ENCODE data around the gene CREB5. TPM values are rescaled to one million over a fixed set of nuclear protein-coding genes. Genes with fewer than 3 reads are reported as not detected.

CREB5 gene
- total RNA-seq, 1 experiment from 2014 or later = 2.1 TPM

DNA sequence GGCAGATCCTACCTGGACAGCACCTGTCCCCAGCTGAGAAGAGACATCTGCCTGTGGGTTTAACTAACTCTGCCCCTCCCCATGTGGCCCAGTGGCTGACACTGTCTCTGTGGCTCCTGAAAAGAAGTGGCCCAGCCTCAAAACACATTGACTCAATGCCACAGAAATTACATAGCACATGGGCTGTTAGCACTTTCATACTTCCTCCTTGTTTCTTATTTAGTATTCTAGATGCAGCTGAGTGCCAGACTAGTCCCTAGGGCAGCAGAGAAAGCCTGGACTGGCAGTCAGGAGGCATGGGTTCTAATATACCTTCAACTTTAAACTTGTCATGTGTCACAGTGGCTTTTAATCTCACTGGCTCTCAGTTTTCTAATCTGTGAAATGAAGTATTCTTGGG, 374.8 kb downstream of the CREB5 start:
- no peak overlapping the region for H2AFZ ChIP-seq
- ChIA-PET POLR2A (ENCODE audit: unreplicated experiment) (no interaction called here), CTCF (no interaction called here)
- H3K9me2 ChIP-seq (ENCODE audit: insufficient read depth) = no peaks in the 10 kb centered on the region
- no peaks in the 10 kb centered on the region for H3K36me3 ChIP-seq (ENCODE audit: low read depth)
- no peak overlapping the region for H3K4me3 ChIP-seq
- DNase-seq = no peak
- no peak overlapping the region for H3K27ac ChIP-seq
- no peaks in the 10 kb centered on the region for H3K9me3 ChIP-seq (ENCODE audit: insufficient read depth, low read depth)
- BruUV-seq (replicated peaks) = no TSS peak
- no peaks in the 10 kb centered on the region for H3K79me2 ChIP-seq (ENCODE audit: low read depth)
- H3K4me1 ChIP-seq (replicated peaks; ENCODE audit: insufficient read depth) = no peaks in the 10 kb centered on the region
- no peak overlapping the region for H3K4me2 ChIP-seq
- no peaks in the 10 kb centered on the region for H3F3A ChIP-seq (ENCODE audit: insufficient read depth, low read depth)
- no peaks in the 10 kb centered on the region for H3K27me3 ChIP-seq (ENCODE audit: insufficient read depth, low read depth)
- TF ChIP-seq, protein P1, sequence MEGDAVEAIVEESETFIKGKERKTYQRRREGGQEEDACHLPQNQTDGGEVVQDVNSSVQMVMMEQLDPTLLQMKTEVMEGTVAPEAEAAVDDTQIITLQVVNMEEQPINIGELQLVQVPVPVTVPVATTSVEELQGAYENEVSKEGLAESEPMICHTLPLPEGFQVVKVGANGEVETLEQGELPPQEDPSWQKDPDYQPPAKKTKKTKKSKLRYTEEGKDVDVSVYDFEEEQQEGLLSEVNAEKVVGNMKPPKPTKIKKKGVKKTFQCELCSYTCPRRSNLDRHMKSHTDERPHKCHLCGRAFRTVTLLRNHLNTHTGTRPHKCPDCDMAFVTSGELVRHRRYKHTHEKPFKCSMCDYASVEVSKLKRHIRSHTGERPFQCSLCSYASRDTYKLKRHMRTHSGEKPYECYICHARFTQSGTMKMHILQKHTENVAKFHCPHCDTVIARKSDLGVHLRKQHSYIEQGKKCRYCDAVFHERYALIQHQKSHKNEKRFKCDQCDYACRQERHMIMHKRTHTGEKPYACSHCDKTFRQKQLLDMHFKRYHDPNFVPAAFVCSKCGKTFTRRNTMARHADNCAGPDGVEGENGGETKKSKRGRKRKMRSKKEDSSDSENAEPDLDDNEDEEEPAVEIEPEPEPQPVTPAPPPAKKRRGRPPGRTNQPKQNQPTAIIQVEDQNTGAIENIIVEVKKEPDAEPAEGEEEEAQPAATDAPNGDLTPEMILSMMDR (conservative IDR thresholded peaks at IDR 0.05) = no peak
- TF ChIP-seq EZH2 (IDR thresholded peaks at IDR 0.05; ENCODE audit: low read depth) = no peak
- intact Hi-C loops (cut with micrococcal nuclease; ENCODE audit: unreplicated experiment) = no loop called here
- no peaks in the 10 kb centered on the region for H4K20me1 ChIP-seq (ENCODE audit: insufficient read depth)

DNA sequence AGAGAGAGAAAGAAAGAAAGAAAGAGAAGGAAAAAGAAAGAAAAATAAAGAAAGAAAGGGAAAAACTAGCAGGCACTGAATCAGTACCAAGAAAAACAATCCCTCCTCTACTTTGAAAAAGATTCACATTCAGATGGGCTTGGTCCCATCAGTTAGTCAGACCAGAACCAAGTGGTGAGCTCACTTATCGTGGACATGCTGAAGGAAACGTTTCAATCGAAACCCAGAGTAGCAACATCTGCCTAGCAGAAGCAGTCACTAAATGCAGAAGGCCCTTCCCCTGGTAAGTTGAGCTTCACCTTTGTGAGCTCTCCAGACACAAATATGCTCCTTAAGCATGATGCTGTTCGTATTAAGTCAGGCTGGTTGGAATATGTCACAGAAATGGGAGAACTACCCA, 378.1 kb downstream of the CREB5 start:
- no peak for DNase-seq
- H4K20me1 ChIP-seq (ENCODE audit: insufficient read depth) = no peaks in the 10 kb centered on the region
- no peak overlapping the region for H3K4me3 ChIP-seq
- CTCF ChIA-PET = no interaction called here
- H3K36me3 ChIP-seq (ENCODE audit: low read depth) = no peaks in the 10 kb centered on the region
- no peaks in the 10 kb centered on the region for H3K9me2 ChIP-seq (ENCODE audit: insufficient read depth)
- no peak overlapping the region for H3K27ac ChIP-seq
- TF ChIP-seq EZH2 (IDR thresholded peaks at IDR 0.05; ENCODE audit: low read depth) = no peak
- TF ChIP-seq, protein P1 (conservative IDR thresholded peaks at IDR 0.05) = no peak
- H3K27me3 ChIP-seq (ENCODE audit: insufficient read depth, low read depth) = no peaks in the 10 kb centered on the region
- H3K4me1 ChIP-seq (replicated peaks; ENCODE audit: insufficient read depth) = no peaks in the 10 kb centered on the region
- intact Hi-C loops (cut with micrococcal nuclease; ENCODE audit: unreplicated experiment) = no loop called here
- BruUV-seq (replicated peaks) = no TSS peak
- no peak overlapping the region for H3K4me2 ChIP-seq
- H3K79me2 ChIP-seq (ENCODE audit: low read depth) = no peaks in the 10 kb centered on the region
- H3F3A ChIP-seq (ENCODE audit: insufficient read depth, low read depth) = no peaks in the 10 kb centered on the region
- H3K9me3 ChIP-seq (ENCODE audit: insufficient read depth, low read depth) = no peaks in the 10 kb centered on the region
- no peak overlapping the region for H2AFZ ChIP-seq
- POLR2A ChIA-PET (ENCODE audit: unreplicated experiment) = no interaction called here

DNA sequence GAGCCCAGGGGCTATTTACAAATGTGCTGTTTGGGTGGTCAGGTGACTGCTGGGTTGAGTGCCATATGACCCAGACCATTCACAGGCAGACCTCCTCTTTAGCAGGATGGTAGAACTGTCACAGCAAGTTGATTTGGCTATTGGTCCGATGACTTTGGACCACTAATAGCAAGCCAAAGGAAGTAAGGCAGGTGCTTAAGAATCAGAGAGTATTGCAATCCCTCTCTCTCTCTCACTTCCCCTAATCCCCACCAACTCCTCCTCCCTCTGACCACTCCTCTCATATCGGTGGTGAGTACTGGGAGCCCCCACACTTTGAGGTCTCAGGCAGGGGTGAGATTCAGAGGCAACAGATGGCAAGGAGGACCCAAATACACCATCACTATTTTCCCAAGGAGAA, 380.5 kb downstream of the CREB5 start:
- Histone ChIP-seq H3K4me1 (replicated peaks; ENCODE audit: insufficient read depth) (no peaks in the 10 kb centered on the region), H3K27ac (no peak overlapping the region), H3K27me3 (ENCODE audit: insufficient read depth, low read depth) (no peaks in the 10 kb centered on the region), H3F3A (ENCODE audit: insufficient read depth, low read depth) (no peaks in the 10 kb centered on the region), H3K9me2 (ENCODE audit: insufficient read depth) (no peaks in the 10 kb centered on the region), H4K20me1 (ENCODE audit: insufficient read depth) (no peaks in the 10 kb centered on the region), H3K9me3 (ENCODE audit: insufficient read depth, low read depth) (no peaks in the 10 kb centered on the region), H3K79me2 (ENCODE audit: low read depth) (no peaks in the 10 kb centered on the region), H3K36me3 (ENCODE audit: low read depth) (no peaks in the 10 kb centered on the region), H3K4me2 (no peak overlapping the region), H2AFZ (no peak overlapping the region), H3K4me3 (no peak overlapping the region)
- no peak for DNase-seq
- no peak for TF ChIP-seq EZH2 (IDR thresholded peaks at IDR 0.05; ENCODE audit: low read depth)
- TF ChIP-seq, protein P1 (conservative IDR thresholded peaks at IDR 0.05) = no peak
- BruUV-seq (replicated peaks) = no TSS peak
- intact Hi-C loops (cut with micrococcal nuclease; ENCODE audit: unreplicated experiment) = no loop called here
- POLR2A ChIA-PET (ENCODE audit: unreplicated experiment) = no interaction called here
- CTCF ChIA-PET = no interaction called here
